ENCODE data around the gene SASS6. TPM values are rescaled to one million over a fixed set of nuclear protein-coding genes. Genes with fewer than 3 reads are reported as not detected.

Gene SASS6
- total and polyA plus RNA-seq, 9 of the 15 experiments (the other 6 are each of a cell fraction or from before 2014, with no cell fraction given): 11.6 to 34.1 (median 18.0) TPM

- no peak for TF ChIP-seq VEZF1 (CRISPR knock-in tag; IDR thresholded peaks at IDR 0.05)
- TF ChIP-seq RERE (CRISPR knock-in tag; IDR thresholded peaks at IDR 0.05; ENCODE audit: borderline replicate concordance): no peak
- TF ChIP-seq ASH1L (IDR thresholded peaks at IDR 0.05; ENCODE audit: borderline replicate concordance, low read depth, partially characterized antibody): peak; percentile 40
- peak; percentile 78; the same call in 1 of the 2 replicates for TF ChIP-seq SMARCA5 (IDR thresholded peaks at IDR 0.05)
- no peak for TF ChIP-seq ZBTB12 (CRISPR knock-in tag; IDR thresholded peaks at IDR 0.05)
- peak; percentile 22 for TF ChIP-seq PCBP2 (IDR thresholded peaks at IDR 0.05; ENCODE audit: low read depth, low read length, poor library complexity, severe bottlenecking)
- peak; percentile 63 for TF ChIP-seq SMARCE1 (IDR thresholded peaks at IDR 0.05)
- no peak for TF ChIP-seq RBM34 (IDR thresholded peaks at IDR 0.05; ENCODE audit: borderline replicate concordance, insufficient read depth, low read length)
- TF ChIP-seq ARHGAP35 (IDR thresholded peaks at IDR 0.05; ENCODE audit: partially characterized antibody): peak; percentile 70
- TF ChIP-seq MCM7 (IDR thresholded peaks at IDR 0.05): 0 out of 4 replicates have a peak, but pooled peaks of 1 of the 2 experiments have one; percentile 61
- peak; percentile 50 for TF ChIP-seq MTA2 (IDR thresholded peaks at IDR 0.05; ENCODE audit: low read depth)
- no peak for TF ChIP-seq IFI16 (CRISPR knock-in tag; IDR thresholded peaks at IDR 0.05)
- TF ChIP-seq GATAD2A (IDR thresholded peaks at IDR 0.05): peak; percentile 70; the same call in 1 of the 2 replicates
- TF ChIP-seq PHB2 (IDR thresholded peaks at IDR 0.05; ENCODE audit: low read depth): 0 out of 2 replicates have a peak, but pooled peaks have one; percentile 35
- TF ChIP-seq LARP7 (IDR thresholded peaks at IDR 0.05): peak; percentile 91
- TF ChIP-seq ZNF785 (CRISPR knock-in tag; IDR thresholded peaks at IDR 0.05): no peak
- TF ChIP-seq ZNF77 (CRISPR knock-in tag; IDR thresholded peaks at IDR 0.05): no peak
- no peak for TF ChIP-seq EP400 (IDR thresholded peaks at IDR 0.05)
- TF ChIP-seq C11orf30 (IDR thresholded peaks at IDR 0.05; ENCODE audit: low read depth): no peak
- TF ChIP-seq TARDBP (IDR thresholded peaks at IDR 0.05): no peak
- 0 out of 4 replicates have a peak, but pooled peaks of 1 of the 2 experiments have one; percentile 64 for TF ChIP-seq CSDE1 (IDR thresholded peaks at IDR 0.05)
Measured at GRCh38 chr1:100065183-100065968, 67.4 kb downstream of the SASS6 start (continued).

Measured in K562 (cell line).